SK-N-SH (cell line): ENCODE measurements around the gene EMX2. TPM values are rescaled to one million over a fixed set of nuclear protein-coding genes. Genes with fewer than 3 reads are reported as not detected.
A peak's percentile ranks its signal among the peaks of the same experiment; 100 is the strongest.

ENCODE experiments used
- CTCF ChIA-PET: fragments of 300-600, 350-600 bp; formaldehyde crosslinking; extraction: SDS; loops from one replicate; lab custom pipeline; 2021; lab: Yijun Ruan, JAX
- POLR2A ChIA-PET: fragments of 350-600 bp; sonication (Branson Sonifier 250); formaldehyde crosslinking; extraction: SDS; loops from one replicate; lab custom pipeline; 2020; ENCODE audit warnings: antibody characterized with exemption, inconsistent platforms; lab: Yijun Ruan, JAX
- DNase-seq: peaks from one replicate; pipeline ENCODE4 v3.0.0; 2012
- H2AFZ ChIP-seq: fragments of 200-600 bp; sonication (generic); 2 replicates; pipeline ENCODE4 v1.8.1; 2016; ENCODE audit warnings: antibody characterized with exemption, mild to moderate bottlenecking, low read depth
- H3F3A ChIP-seq: fragments of 200-600 bp; sonication (generic); replicated peaks from 2 replicates; pipeline ENCODE3; 2016; ENCODE audit warnings: antibody characterized with exemption, mild to moderate bottlenecking; ENCODE audit not compliant: insufficient read depth
- H3K27ac ChIP-seq, 2 experiments: fragments of 200-500 bp in 1 of 2; fragments of 200-600 bp in 1 of 2; sonication (Bioruptor generic) in 1 of 2; sonication (generic), shearing (Covaris generic) in 1 of 2; 2 replicates each; pipeline versions ENCODE4 v1.5.1 to v1.6.1; 2014 to 2016; ENCODE audit warnings: low read depth in 2 of 2, inconsistent platforms in 1 of 2, low read length in 1 of 2, mild to moderate bottlenecking in 1 of 2, mixed read lengths in 1 of 2
- H3K27me3 ChIP-seq: fragments of 200-600 bp; sonication (generic), shearing (Covaris generic); 2 replicates; pipeline ENCODE4 v1.6.1; 2016; ENCODE audit warnings: mixed run types; ENCODE audit not compliant: insufficient read depth
- H3K36me3 ChIP-seq, 2 experiments: fragments of 200-500 bp in 1 of 2; fragments of 200-600 bp in 1 of 2; sonication (Bioruptor generic) in 1 of 2; sonication (generic) in 1 of 2; replicated peaks in 1 of 2; 2 replicates each; pipeline versions ENCODE3 to v1.5.1; 2014 to 2016; ENCODE audit warnings: low read length in 1 of 2, mild to moderate bottlenecking in 1 of 2; ENCODE audit not compliant: insufficient read depth in 2 of 2, control insufficient read depth in 1 of 2
- H3K4me1 ChIP-seq, 2 experiments: fragments of 200-500 bp in 1 of 2; fragments of 200-600 bp in 1 of 2; sonication (Bioruptor generic) in 1 of 2; sonication (generic), shearing (Covaris generic) in 1 of 2; 2 replicates each; pipeline versions ENCODE4 v1.5.1 to v1.6.1; 2014 to 2016; ENCODE audit warnings: low read depth in 1 of 2, low read length in 1 of 2, mixed run types in 1 of 2; ENCODE audit not compliant: insufficient read depth in 2 of 2, control insufficient read depth in 1 of 2
- H3K4me2 ChIP-seq: fragments of 200-600 bp; sonication (generic), shearing (Covaris generic); 2 replicates; pipeline ENCODE4 v1.6.1; 2017; ENCODE audit warnings: mixed run types
- H3K4me3 ChIP-seq, 2 experiments: fragments of 200-500 bp in 1 of 2; fragments of 200-600 bp in 1 of 2; sonication (Bioruptor generic) in 1 of 2; sonication (generic), shearing (Covaris generic) in 1 of 2; 2 replicates each; pipeline versions ENCODE4 v1.5.1 to v1.8.1; 2014 to 2016; ENCODE audit warnings: low read depth in 2 of 2, inconsistent platforms in 1 of 2, low read length in 1 of 2, mild to moderate bottlenecking in 1 of 2, mixed read lengths in 1 of 2, moderate library complexity in 1 of 2
- H3K79me2 ChIP-seq: fragments of 200-600 bp; sonication (generic); 2 replicates; pipeline ENCODE4 v1.8.1; 2017; ENCODE audit warnings: mild to moderate bottlenecking; ENCODE audit not compliant: insufficient read depth
- H3K9ac ChIP-seq: fragments of 200-600 bp; sonication (generic); 2 replicates; pipeline ENCODE4 v1.6.1; 2017; ENCODE audit warnings: mixed run types
- H3K9me2 ChIP-seq: fragments of 200-600 bp; sonication (generic); 2 replicates; pipeline ENCODE4 v1.6.1; 2017; ENCODE audit warnings: mixed run types
- H3K9me3 ChIP-seq: fragments of 200-600 bp; sonication (generic); 2 replicates; pipeline ENCODE4 v1.6.1; 2017; ENCODE audit warnings: mixed run types, mild to moderate bottlenecking, moderate library complexity
- H4K20me1 ChIP-seq: fragments of 200-600 bp; sonication (generic); 2 replicates; pipeline ENCODE4 v1.6.1; 2017; ENCODE audit warnings: mild to moderate bottlenecking, mixed run types; ENCODE audit not compliant: insufficient read depth
- CHD2 ChIP-seq: fragments of 150-350 bp; IDR thresholded peaks from 2 replicates; pipeline ENCODE4 v1.6.1; 2018; ENCODE audit warnings: low read length; ENCODE audit not compliant: partially characterized antibody
- CTCF ChIP-seq: fragments of 200-600 bp; sonication (generic); IDR thresholded peaks from 2 replicates; pipeline ENCODE4 v1.6.1; 2017; ENCODE audit warnings: antibody characterized with exemption, mild to moderate bottlenecking, moderate library complexity
- EP300 ChIP-seq, 2 experiments: IDR thresholded peaks; 2 replicates each; pipeline versions ENCODE4 v1.4.0 to v1.6.1; 2012; ENCODE audit warnings: borderline replicate concordance in 1 of 2, low read depth in 1 of 2, low read length in 1 of 2
- EZH2phosphoT487 ChIP-seq: fragments of 200-600 bp; sonication (generic); IDR thresholded peaks from 2 replicates; pipeline ENCODE4 v1.6.1; 2017; ENCODE audit warnings: low read depth, mixed run types, mild to moderate bottlenecking, antibody characterized with exemption, moderate library complexity, borderline replicate concordance
- FOSL2 ChIP-seq: IDR thresholded peaks from 2 replicates; pipeline ENCODE4 v1.4.0; 2012; ENCODE audit warnings: low read depth, mild to moderate bottlenecking, moderate library complexity, borderline replicate concordance
- GABPA ChIP-seq: IDR thresholded peaks from 2 replicates; pipeline ENCODE4 v1.4.0; 2012; ENCODE audit warnings: low read depth, mild to moderate bottlenecking
- MAX ChIP-seq: IDR thresholded peaks from 2 replicates; pipeline ENCODE4 v1.4.0; 2012; ENCODE audit warnings: low read depth
- MXI1 ChIP-seq: IDR thresholded peaks from 2 replicates; pipeline ENCODE4 v1.6.1; 2012; ENCODE audit warnings: mild to moderate bottlenecking, low read depth, low read length, improper control_type of control experiment
- NRF1 ChIP-seq: IDR thresholded peaks from 2 replicates; pipeline ENCODE4 v1.6.1; 2012; ENCODE audit warnings: low read depth, mild to moderate bottlenecking, low read length
- POLR2AphosphoS5 ChIP-seq: IDR thresholded peaks from 2 replicates; pipeline ENCODE4 v1.6.1; 2012; ENCODE audit warnings: low read depth, low read length
- RCOR1 ChIP-seq: fragments of 150-350 bp; IDR thresholded peaks from 2 replicates; pipeline ENCODE4 v1.6.1; 2017; ENCODE audit warnings: antibody characterized with exemption, low read length
- SIN3A ChIP-seq: IDR thresholded peaks from 2 replicates; pipeline ENCODE4 v1.6.1; 2012; ENCODE audit warnings: low read depth, mild to moderate bottlenecking, low read length, moderate library complexity, borderline replicate concordance
- TAF1 ChIP-seq: IDR thresholded peaks from 2 replicates; pipeline ENCODE4 v1.6.1; 2012; ENCODE audit warnings: low read depth, mild to moderate bottlenecking, low read length, moderate library complexity, borderline replicate concordance
- TCF12 ChIP-seq: IDR thresholded peaks from 2 replicates; pipeline ENCODE4 v1.4.0; 2012
- TEAD4 ChIP-seq: IDR thresholded peaks from 2 replicates; pipeline ENCODE4 v1.4.0; 2012; ENCODE audit warnings: mild to moderate bottlenecking, borderline replicate concordance; ENCODE audit not compliant: insufficient read depth
- USF1 ChIP-seq: IDR thresholded peaks from 2 replicates; pipeline ENCODE4 v1.4.0; 2012; ENCODE audit warnings: low read depth, borderline replicate concordance
- USF2 ChIP-seq: fragments of 150-350 bp; IDR thresholded peaks from 2 replicates; pipeline ENCODE4 v1.6.1; 2017; ENCODE audit warnings: antibody characterized with exemption, low read length, low read depth, borderline replicate concordance
- ZBTB33 ChIP-seq: IDR thresholded peaks from 2 replicates; pipeline ENCODE4 v1.4.0; 2012; ENCODE audit warnings: low read depth, borderline replicate concordance
- WGBS: methylation state at CpG from one replicate; pipeline ENCODE4 v1.1.6; 2017; ENCODE audit warnings: low lambda C conversion rate; 5-methylcytosine and 5-hydroxymethylcytosine counted together
- polyA plus RNA-seq, 3 experiments: library from polyadenylated mRNA; depleted of rRNA; stranded (reverse); fragments of >200 nt; gene quantifications; 2 replicates each; pipeline ENCODE4 v1.2.3, GENCODE V29; 2012

Gene EMX2
- polyA plus RNA-seq, 1 of the 3 experiments (the other 2 are of a cell fraction) = not detected

- ChIA-PET POLR2A (no interaction called here), CTCF (interaction anchor here (0.6 to 10.8 kb wide), 7 partner anchors 12 to 913 kb away, joined by 3 to 189 read pairs (median 18); no protein-coding TSS in a partner anchor)
- Histone ChIP-seq H3K27ac (no peak overlapping the region), H3K79me2 (no peaks in the 10 kb centered on the region), H3K4me3 (peak overlapping the region; percentile 32 to 57), H3K4me1 (peaks cover 0 to 21% of the 10 kb centered on the region in 2 experiments; a peak in 1 of 4 replicates), H3K27me3 (peaks cover 77% of the 10 kb centered on the region), H3F3A (no peaks in the 10 kb centered on the region), H3K9ac (no peak overlapping the region), H4K20me1 (no peaks in the 10 kb centered on the region), H3K9me3 (no peaks in the 10 kb centered on the region), H3K9me2 (no peaks in the 10 kb centered on the region), H3K4me2 (peak overlapping the region; percentile 67), H3K36me3 (no peaks in the 10 kb centered on the region), H2AFZ (no peak overlapping the region)
- DNase-seq = no peak
- TF ChIP-seq POLR2AphosphoS5 = no peak
- TF ChIP-seq NRF1 = peak; percentile 31; the same call in 1 of the 2 replicates
- TF ChIP-seq TAF1 = no peak
- WGBS = 3% methylated on average over 12 of the region's 54 CpGs
Measured at GRCh38 chr10:117535298-117536071, 7.1 kb upstream of the EMX2 start.

- Histone ChIP-seq H3K79me2 (no peaks in the 10 kb centered on the region), H3K27me3 (peaks cover 85% of the 10 kb centered on the region), H3K4me1 (peaks cover 0 to 21% of the 10 kb centered on the region in 2 experiments; a peak in 1 of 4 replicates), H3K9me2 (no peaks in the 10 kb centered on the region), H3K4me2 (no peak overlapping the region), H3K36me3 (no peaks in the 10 kb centered on the region), H3K9me3 (no peaks in the 10 kb centered on the region), H4K20me1 (no peaks in the 10 kb centered on the region), H2AFZ (no peak overlapping the region), H3K9ac (no peak overlapping the region), H3K4me3 (no peak overlapping the region), H3F3A (no peaks in the 10 kb centered on the region), H3K27ac (no peak overlapping the region)
- 25% methylated on average over 34 of the region's 35 CpGs for WGBS
- POLR2A ChIA-PET = no interaction called here
- TF ChIP-seq USF2 = no peak
- TF ChIP-seq CHD2 = no peak
- TF ChIP-seq TAF1 = no peak
- no peak for TF ChIP-seq NRF1
- TF ChIP-seq SIN3A = no peak
- no peak for TF ChIP-seq POLR2AphosphoS5
- no peak for TF ChIP-seq MXI1
- TF ChIP-seq TCF12 = no peak
- no peak for TF ChIP-seq GABPA
- no peak for TF ChIP-seq FOSL2
- no peak for TF ChIP-seq ZBTB33
- TF ChIP-seq EP300 (IDR thresholded peaks at IDR 0.05; ENCODE audit: borderline replicate concordance in 1 of 2, low read depth in 1 of 2, low read length in 1 of 2) = no peak
- no peak for TF ChIP-seq USF1
- TF ChIP-seq EZH2phosphoT487 = no peak
- no peak for TF ChIP-seq CTCF
- no peak for TF ChIP-seq TEAD4
- TF ChIP-seq RCOR1 = no peak
- TF ChIP-seq MAX = no peak
- no peak for DNase-seq
- CTCF ChIA-PET = interaction anchor here (0.8 to 10.8 kb wide), 26 partner anchors 8 to 1029 kb away, joined by 3 to 189 read pairs (median 4); no protein-coding TSS in a partner anchor
Measured at GRCh38 chr10:117536072-117536865, 6.3 kb upstream of the EMX2 start.
